ENCODE data around the gene RIN3. TPM values are rescaled to one million over a fixed set of nuclear protein-coding genes. Genes with fewer than 3 reads are reported as not detected.
A peak's percentile ranks its signal among the peaks of the same experiment; 100 is the strongest.

RIN3 gene
- total and polyA plus RNA-seq, 7 experiments from 2014 or later, result 27.2 to 182 (median 114) TPM

DNA sequence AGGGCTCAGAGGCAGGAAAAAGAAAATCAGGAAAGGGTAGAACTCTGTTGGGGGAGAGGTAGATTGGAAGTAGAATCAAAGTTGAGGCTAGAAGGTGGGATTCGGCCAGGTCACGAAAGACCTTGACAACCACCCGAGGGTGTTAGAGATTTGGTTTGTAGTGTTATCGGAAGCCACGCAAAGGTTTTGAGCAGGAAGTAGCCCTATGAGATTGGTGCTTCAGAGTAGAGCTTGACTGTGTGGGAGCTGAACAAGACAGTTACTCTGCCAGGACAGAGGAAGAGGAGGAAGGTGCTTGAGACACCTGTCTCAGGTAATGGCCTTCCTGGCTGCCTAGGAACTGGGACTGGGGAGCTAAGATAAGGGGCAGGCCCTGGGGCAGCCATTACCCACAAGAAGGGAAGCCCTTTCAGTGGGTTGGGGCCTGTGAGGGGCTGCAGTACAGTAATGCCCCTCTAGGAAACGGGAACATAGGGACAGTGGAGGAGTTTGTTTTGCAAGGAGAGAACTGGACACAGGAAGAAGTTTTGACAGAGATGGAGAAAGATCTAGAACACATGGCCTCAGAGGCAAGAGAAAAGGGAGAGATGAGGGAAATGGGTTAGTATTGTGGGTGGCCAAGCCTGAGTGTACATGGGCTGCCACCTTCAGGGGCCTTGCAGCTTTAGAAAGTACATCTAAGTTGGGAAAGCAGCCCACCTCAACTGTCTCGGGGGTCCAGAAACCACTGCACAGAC, 73.5 kb downstream of the RIN3 start:
- H3K9me3 Mint-ChIP-seq, result peaks cover 7 to 23% (median 11%) of the 10 kb centered on the region in 11 donors
- ChIA-PET POLR2A (interaction anchor here (1.0 to 2.7 kb wide), 13 partner anchors 10 to 480 kb away, joined by 3 to 18 read pairs (median 6); partner anchors contain the start of genes ATXN3, CPSF2 and NDUFB1), CTCF (interaction anchor here (0.7 to 2.6 kb wide), 9 partner anchors 10 to 97 kb away, joined by 3 to 10 read pairs (median 4); no protein-coding TSS in a partner anchor)
- intact Hi-C loops (cut with micrococcal nuclease), result loop anchor here (1.0 to 5.0 kb wide), 10 partner anchors 16 to 75 kb away; partner anchors contain the start of gene RIN3 (in 1 of the 2)
- peaks cover 83 to 84% of the 10 kb centered on the region in 2 donors for H3K4me1 ChIP-seq (ENCODE audit: control insufficient read depth in 2 of 2, insufficient read depth in 2 of 2, low read length in 2 of 2)
- peaks cover 0 to 17% (median 0%) of the 10 kb centered on the region in 5 donors for H3K27me3 Mint-ChIP-seq
- H3K36me3 ChIP-seq (ENCODE audit: control insufficient read depth in 2 of 3, insufficient read depth in 3 of 3, low read length in 3 of 3), result no peaks in the 10 kb centered on the region
- H3K4me3 ChIP-seq (ENCODE audit: low read length), result peak overlapping the region; percentile 33
- no peaks in the 10 kb centered on the region for H3K9me3 ChIP-seq (ENCODE audit: control insufficient read depth in 2 of 3, low read length in 3 of 3)
- H3K27ac ChIP-seq (ENCODE audit: low read depth, low read length), result peak overlapping the region; percentile 70
- peak overlapping the region; percentile 67 to 87 (median 76) for H3K4me3 Mint-ChIP-seq
- peak overlapping the region; percentile 90 to 98 (median 95) for H3K27ac Mint-ChIP-seq
- DNase-seq, result peak in 3 of 9 donors; percentile 22 to 26 (median 25)
- H3K36me3 Mint-ChIP-seq, result peaks cover 7 to 58% (median 20%) of the 10 kb centered on the region in 5 donors
- ATAC-seq, result peak; percentile 30
- peaks cover 69 to 98% (median 96%) of the 10 kb centered on the region in 7 donors for H3K4me1 Mint-ChIP-seq
- no peaks in the 10 kb centered on the region for H3K27me3 ChIP-seq (ENCODE audit: control insufficient read depth in 2 of 2, insufficient read depth in 2 of 2, low read length in 2 of 2)

DNA sequence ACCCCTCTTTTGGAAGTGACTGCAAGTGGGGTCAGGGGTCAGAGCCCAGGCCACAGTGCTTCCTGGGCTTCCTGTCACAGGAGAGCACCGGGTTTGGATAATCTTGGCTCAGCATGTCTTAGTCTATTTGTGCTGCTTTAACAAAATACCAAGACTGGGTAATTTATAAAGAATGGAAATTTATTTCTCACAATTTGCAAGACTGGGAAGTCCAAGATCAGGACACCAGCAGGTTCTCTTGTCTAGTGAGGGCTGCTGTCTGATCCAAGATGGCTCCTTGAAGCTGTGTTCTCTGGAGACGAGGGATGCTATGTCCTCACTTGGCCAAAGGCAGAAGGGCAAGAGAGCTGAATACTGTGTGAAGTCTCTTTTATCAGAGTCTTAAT, 74.1 kb downstream of the RIN3 start:
- Histone ChIP-seq H3K36me3 (ENCODE audit: control insufficient read depth in 2 of 3, insufficient read depth in 3 of 3, low read length in 3 of 3) (no peaks in the 10 kb centered on the region), H3K27me3 (ENCODE audit: control insufficient read depth in 2 of 2, insufficient read depth in 2 of 2, low read length in 2 of 2) (no peaks in the 10 kb centered on the region), H3K27ac (ENCODE audit: low read depth, low read length) (peak overlapping the region; percentile 70), H3K9me3 (ENCODE audit: control insufficient read depth in 2 of 3, low read length in 3 of 3) (no peaks in the 10 kb centered on the region), H3K4me3 (ENCODE audit: low read length) (no peak overlapping the region), H3K4me1 (ENCODE audit: control insufficient read depth in 2 of 2, insufficient read depth in 2 of 2, low read length in 2 of 2) (peaks cover 78% of the 10 kb centered on the region in 2 donors)
- H3K4me1 Mint-ChIP-seq, result peaks cover 63 to 93% (median 90%) of the 10 kb centered on the region in 7 donors
- DNase-seq (no peak), ATAC-seq (no peak)
- peak overlapping the region in 9 of 10 donors; percentile 67 to 87 (median 76) for H3K4me3 Mint-ChIP-seq
- H3K36me3 Mint-ChIP-seq, result peaks cover 7 to 56% (median 20%) of the 10 kb centered on the region in 5 donors
- ChIA-PET CTCF (interaction anchor here (0.8 to 2.6 kb wide), 4 partner anchors 9 to 93 kb away, joined by 3 to 10 read pairs (median 7); no protein-coding TSS in a partner anchor), POLR2A (interaction anchor here (0.7 to 2.7 kb wide), 5 partner anchors 11 to 45 kb away, joined by 3 to 18 read pairs (median 6); no protein-coding TSS in a partner anchor)
- peaks cover 0 to 17% (median 0%) of the 10 kb centered on the region in 5 donors for H3K27me3 Mint-ChIP-seq
- H3K27ac Mint-ChIP-seq, result peak overlapping the region; percentile 90 to 98 (median 95)
- peaks cover 7 to 20% (median 11%) of the 10 kb centered on the region in 11 donors for H3K9me3 Mint-ChIP-seq
- intact Hi-C loops (cut with micrococcal nuclease), result loop anchor here (1.0 to 5.0 kb wide), 6 partner anchors 19 to 75 kb away; partner anchors contain the start of gene RIN3 (in 1 of the 2)

DNA sequence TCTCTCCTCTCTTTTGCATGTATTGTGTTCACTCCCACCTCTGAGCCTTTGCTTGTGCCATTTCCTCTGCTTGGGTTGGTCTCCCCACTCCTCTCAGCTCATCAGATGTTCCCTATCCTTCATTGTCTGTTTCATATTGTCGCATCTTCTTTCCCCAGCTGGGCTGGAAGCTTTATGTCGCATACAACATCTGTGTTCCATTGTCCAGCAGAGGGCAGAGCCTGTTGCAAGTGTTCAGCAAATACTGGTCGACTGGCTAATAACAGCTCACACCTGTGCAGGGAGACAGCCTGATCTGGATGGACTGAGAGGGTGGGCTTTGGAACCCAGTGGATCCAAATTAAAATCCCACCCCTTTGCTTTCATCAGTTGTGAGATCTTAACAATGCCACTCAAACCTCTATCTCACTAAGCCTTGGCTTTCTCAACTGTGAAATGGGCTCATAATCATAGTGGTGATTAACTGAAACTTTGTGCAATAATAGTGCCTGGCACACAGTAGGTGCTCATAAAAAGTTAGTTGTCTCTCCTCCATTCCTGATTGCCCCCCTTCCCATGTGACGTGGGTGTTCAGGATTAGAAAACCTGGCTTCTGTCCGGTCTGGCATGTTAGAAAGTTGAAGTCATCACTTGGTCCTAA, 75.8 kb downstream of the RIN3 start:
- ChIA-PET CTCF (interaction anchor here (0.6 to 1.9 kb wide), 3 partner anchors 12 to 14 kb away, joined by 3 to 9 read pairs (median 7); no protein-coding TSS in a partner anchor), POLR2A (interaction anchor here (0.6 to 1.0 kb wide), 3 partner anchors 14 to 729 kb away, joined by 3 read pairs; no protein-coding TSS in a partner anchor)
- H3K27me3 Mint-ChIP-seq, result peaks cover 0 to 17% (median 0%) of the 10 kb centered on the region in 5 donors
- Histone ChIP-seq H3K4me3 (ENCODE audit: low read length) (no peak overlapping the region), H3K27me3 (ENCODE audit: control insufficient read depth in 2 of 2, insufficient read depth in 2 of 2, low read length in 2 of 2) (no peaks in the 10 kb centered on the region), H3K27ac (ENCODE audit: low read depth, low read length) (peak overlapping the region; percentile 51), H3K4me1 (ENCODE audit: control insufficient read depth in 2 of 2, insufficient read depth in 2 of 2, low read length in 2 of 2) (peaks cover 62 to 71% of the 10 kb centered on the region in 2 donors), H3K9me3 (ENCODE audit: control insufficient read depth in 2 of 3, low read length in 3 of 3) (no peaks in the 10 kb centered on the region), H3K36me3 (ENCODE audit: control insufficient read depth in 2 of 3, insufficient read depth in 3 of 3, low read length in 3 of 3) (no peaks in the 10 kb centered on the region)
- intact Hi-C loops (cut with micrococcal nuclease), result loop anchor here in 1 of 2 donors (5.0 kb wide), 2 partner anchors 42 to 77 kb away; partner anchors contain the start of gene RIN3
- DNase-seq (no peak), ATAC-seq (no peak)
- H3K27ac Mint-ChIP-seq, result peak overlapping the region; percentile 21 to 96 (median 79)
- H3K4me1 Mint-ChIP-seq, result peaks cover 56 to 76% (median 75%) of the 10 kb centered on the region in 7 donors
- peak overlapping the region in 8 of 10 donors; percentile 10 to 83 (median 28) for H3K4me3 Mint-ChIP-seq
- H3K36me3 Mint-ChIP-seq, result peaks cover 8 to 49% (median 13%) of the 10 kb centered on the region in 5 donors
- peaks cover 5 to 14% (median 10%) of the 10 kb centered on the region in 11 donors for H3K9me3 Mint-ChIP-seq

DNA sequence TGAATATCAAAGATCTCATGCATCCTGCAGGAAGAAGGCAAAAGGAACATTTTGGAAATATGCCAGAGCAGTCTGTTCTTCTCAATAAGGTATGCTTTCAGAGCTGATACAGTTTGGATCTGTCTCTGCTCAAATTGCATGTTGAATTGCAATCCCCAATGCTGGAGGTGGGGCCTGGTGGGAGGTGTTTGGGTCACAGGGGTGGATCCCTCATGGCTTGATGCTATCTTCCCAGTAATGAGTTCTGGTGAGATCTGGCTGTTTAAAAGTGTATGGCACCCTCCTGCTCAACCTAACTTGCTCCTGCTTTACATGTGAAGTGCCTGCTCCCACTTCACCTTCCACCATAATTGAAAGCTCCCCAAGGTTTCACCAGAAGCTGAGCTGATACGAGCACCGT, 76.6 kb downstream of the RIN3 start:
- CTCF ChIA-PET, result interaction anchor here (1.6 to 1.9 kb wide), 2 partner anchors 13 kb away, joined by 7 to 9 read pairs; no protein-coding TSS in a partner anchor
- peaks cover 0 to 22% (median 0%) of the 10 kb centered on the region in 5 donors for H3K27me3 Mint-ChIP-seq
- no peak for DNase-seq
- H3K36me3 Mint-ChIP-seq, result peaks cover 8 to 49% (median 17%) of the 10 kb centered on the region in 5 donors
- H3K4me1 Mint-ChIP-seq, result peaks cover 54 to 68% (median 66%) of the 10 kb centered on the region in 7 donors
- no peak for ATAC-seq
- peak overlapping the region in 7 of 9 donors; percentile 6 to 96 (median 76) for H3K27ac Mint-ChIP-seq
- H3K4me1 ChIP-seq (ENCODE audit: control insufficient read depth in 2 of 2, insufficient read depth in 2 of 2, low read length in 2 of 2), result peaks cover 54 to 63% of the 10 kb centered on the region in 2 donors
- no peaks in the 10 kb centered on the region for H3K27me3 ChIP-seq (ENCODE audit: control insufficient read depth in 2 of 2, insufficient read depth in 2 of 2, low read length in 2 of 2)
- no peaks in the 10 kb centered on the region for H3K36me3 ChIP-seq (ENCODE audit: control insufficient read depth in 2 of 3, insufficient read depth in 3 of 3, low read length in 3 of 3)
- H3K4me3 ChIP-seq (ENCODE audit: low read length), result no peak overlapping the region
- intact Hi-C loops (cut with micrococcal nuclease), result no loop called here
- H3K27ac ChIP-seq (ENCODE audit: low read depth, low read length), result no peak overlapping the region
- peaks cover 5 to 14% (median 11%) of the 10 kb centered on the region in 11 donors for H3K9me3 Mint-ChIP-seq
- H3K4me3 Mint-ChIP-seq, result peak overlapping the region in 7 of 10 donors; percentile 14 to 83 (median 31)
- POLR2A ChIA-PET, result interaction anchor here (0.6 kb wide), 2 partner anchors 73 to 730 kb away, joined by 3 read pairs; no protein-coding TSS in a partner anchor
- H3K9me3 ChIP-seq (ENCODE audit: control insufficient read depth in 2 of 3, low read length in 3 of 3), result no peaks in the 10 kb centered on the region

DNA sequence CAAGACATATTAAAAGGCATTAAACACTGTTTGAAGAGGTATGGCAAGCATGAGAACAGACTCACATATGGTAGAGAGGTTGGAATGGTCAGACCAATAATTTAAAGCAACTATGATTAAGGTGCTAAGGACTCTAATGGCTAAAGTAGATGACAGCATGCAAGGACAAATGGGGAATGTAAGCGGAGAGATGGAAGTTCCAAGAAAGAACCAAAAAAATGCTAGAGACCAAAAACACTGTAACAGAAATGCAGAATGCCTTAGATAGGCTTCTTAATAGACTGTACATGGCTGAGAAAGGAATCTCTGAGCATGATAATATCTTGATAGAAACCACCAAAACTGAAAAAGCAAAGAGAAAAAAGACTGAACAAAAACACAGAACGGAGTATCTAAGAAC, 77.4 kb downstream of the RIN3 start:
- ATAC-seq (no peak), DNase-seq (no peak)
- Mint-ChIP-seq H3K4me1 (peaks cover 46 to 60% (median 58%) of the 10 kb centered on the region in 7 donors), H3K27me3 (peaks cover 0 to 22% (median 0%) of the 10 kb centered on the region in 5 donors), H3K36me3 (peaks cover 8 to 47% (median 17%) of the 10 kb centered on the region in 5 donors), H3K9me3 (peaks cover 5 to 14% (median 11%) of the 10 kb centered on the region in 11 donors), H3K4me3 (peak overlapping the region in 9 of 10 donors; percentile 2 to 83 (median 31)), H3K27ac (peak overlapping the region; percentile 6 to 96 (median 48))
- H3K4me3 ChIP-seq (ENCODE audit: low read length), result no peak overlapping the region
- H3K9me3 ChIP-seq (ENCODE audit: control insufficient read depth in 2 of 3, low read length in 3 of 3), result no peaks in the 10 kb centered on the region
- H3K27ac ChIP-seq (ENCODE audit: low read depth, low read length), result no peak overlapping the region
- CTCF ChIA-PET, result no interaction called here
- H3K27me3 ChIP-seq (ENCODE audit: control insufficient read depth in 2 of 2, insufficient read depth in 2 of 2, low read length in 2 of 2), result no peaks in the 10 kb centered on the region
- no peaks in the 10 kb centered on the region for H3K36me3 ChIP-seq (ENCODE audit: control insufficient read depth in 2 of 3, insufficient read depth in 3 of 3, low read length in 3 of 3)
- POLR2A ChIA-PET, result no interaction called here
- peaks cover 46 to 55% of the 10 kb centered on the region in 2 donors for H3K4me1 ChIP-seq (ENCODE audit: control insufficient read depth in 2 of 2, insufficient read depth in 2 of 2, low read length in 2 of 2)
- intact Hi-C loops (cut with micrococcal nuclease), result no loop called here

DNA sequence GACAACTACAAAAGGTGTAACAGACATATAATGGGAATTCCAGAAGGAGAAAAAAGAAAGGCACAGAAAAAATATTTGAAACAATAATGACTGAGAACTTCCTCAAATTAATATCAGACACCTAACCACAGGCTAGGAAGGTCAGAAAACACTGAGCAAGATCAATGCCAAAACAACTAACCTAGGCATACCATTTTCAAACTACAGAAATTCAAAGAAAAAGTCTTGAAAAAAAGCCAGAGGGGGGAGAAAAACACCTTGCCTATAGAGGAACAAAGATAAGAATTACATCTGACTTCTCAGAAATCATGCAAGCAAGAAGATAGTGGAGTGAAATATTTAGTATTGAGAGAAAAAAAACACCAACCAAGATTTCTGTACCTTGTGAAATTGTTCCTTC, 77.8 kb downstream of the RIN3 start:
- no peaks in the 10 kb centered on the region for H3K27me3 ChIP-seq (ENCODE audit: control insufficient read depth in 2 of 2, insufficient read depth in 2 of 2, low read length in 2 of 2)

More for the DNA sequence above, 77.8 kb downstream of the RIN3 start:
- ChIA-PET POLR2A (no interaction called here), CTCF (no interaction called here)
- Mint-ChIP-seq H3K27me3 (peaks cover 0 to 22% (median 0%) of the 10 kb centered on the region in 5 donors), H3K9me3 (peaks cover 5 to 14% (median 11%) of the 10 kb centered on the region in 11 donors), H3K27ac (peak overlapping the region in 8 of 9 donors; percentile 6 to 96 (median 54)), H3K4me1 (peaks cover 43 to 56% (median 54%) of the 10 kb centered on the region in 7 donors), H3K4me3 (peak overlapping the region in 7 of 10 donors; percentile 2 to 83 (median 31)), H3K36me3 (peaks cover 8 to 47% (median 17%) of the 10 kb centered on the region in 5 donors)
- Histone ChIP-seq H3K9me3 (ENCODE audit: control insufficient read depth in 2 of 3, low read length in 3 of 3) (no peaks in the 10 kb centered on the region), H3K36me3 (ENCODE audit: control insufficient read depth in 2 of 3, insufficient read depth in 3 of 3, low read length in 3 of 3) (no peaks in the 10 kb centered on the region), H3K4me1 (ENCODE audit: control insufficient read depth in 2 of 2, insufficient read depth in 2 of 2, low read length in 2 of 2) (peaks cover 45 to 52% of the 10 kb centered on the region in 2 donors), H3K4me3 (ENCODE audit: low read length) (no peak overlapping the region), H3K27ac (ENCODE audit: low read depth, low read length) (no peak overlapping the region)
- ATAC-seq, result no peak
- no peak for DNase-seq
- intact Hi-C loops (cut with micrococcal nuclease), result no loop called here

Measured in naive thymus-derived CD4-positive, alpha-beta T cell (primary cell).